Peyer's patch (tissue), 4 donors: ENCODE data around the gene TSPAN31. TPM values are rescaled to one million over a fixed set of nuclear protein-coding genes. Genes with fewer than 3 reads are reported as not detected.

Source experiments
- DNase-seq, 3 donors: peaks; one replicate each; pipeline ENCODE4 v3.0.0-alpha.2; 2017 to 2019
- H3K27ac ChIP-seq, 4 donors: fragments of 200-600 bp; sonication (generic); one replicate each; pipeline ENCODE4 v1.5.1; 2016 to 2019
- H3K27me3 ChIP-seq, 2 donors: fragments of 200-600 bp; sonication (generic); one replicate each; pipeline ENCODE4 v1.5.1; 2019
- H3K36me3 ChIP-seq, 3 donors: fragments of 200-600 bp; sonication (generic); one replicate each; pipeline ENCODE4 v1.5.1; 2016 to 2019
- H3K4me1 ChIP-seq, 4 donors: fragments of 200-600 bp; sonication (generic); one replicate each; pipeline ENCODE4 v1.5.1; 2016 to 2019
- H3K4me3 ChIP-seq, 4 donors: fragments of 200-600 bp; sonication (generic); 1 replicate in 3 of 4; 2 replicates in 1 of 4; pipeline ENCODE4 v1.5.1; 2016 to 2019; ENCODE audit warnings: mild to moderate bottlenecking in 1 of 4
- H3K9me3 ChIP-seq, 4 donors: fragments of 200-600 bp; sonication (generic); one replicate each; pipeline ENCODE4 v1.5.1; 2016 to 2019; ENCODE audit warnings: mild to moderate bottlenecking in 1 of 4
- CTCF ChIP-seq, 6 experiments: fragments of 450-650 bp in 4 of 6; fragments of 200-600 bp in 2 of 6; sonication (generic) in 1 of 6; IDR thresholded peaks; one replicate each; pipeline ENCODE4 v1.5.1; 2017 to 2019; ENCODE audit warnings: antibody characterized with exemption in 6 of 6, mild to moderate bottlenecking in 3 of 6, moderate library complexity in 1 of 6
- POLR2A ChIP-seq, 2 donors: fragments of 450-650 bp; IDR thresholded peaks; one replicate each; pipeline ENCODE4 v1.5.1; 2017; ENCODE audit warnings: antibody characterized with exemption in 2 of 2, mild to moderate bottlenecking in 2 of 2, moderate library complexity in 2 of 2
- total RNA-seq, 4 donors: library from RNA; depleted of rRNA; stranded (reverse); fragments of >200 nt; gene quantifications; one replicate each; pipeline ENCODE4 v1.1.0, GENCODE V29; 2016

Gene TSPAN31
- total RNA-seq, 4 donors from 2014 or later, result 45.7 to 65.7 (median 55.6) TPM

DNA sequence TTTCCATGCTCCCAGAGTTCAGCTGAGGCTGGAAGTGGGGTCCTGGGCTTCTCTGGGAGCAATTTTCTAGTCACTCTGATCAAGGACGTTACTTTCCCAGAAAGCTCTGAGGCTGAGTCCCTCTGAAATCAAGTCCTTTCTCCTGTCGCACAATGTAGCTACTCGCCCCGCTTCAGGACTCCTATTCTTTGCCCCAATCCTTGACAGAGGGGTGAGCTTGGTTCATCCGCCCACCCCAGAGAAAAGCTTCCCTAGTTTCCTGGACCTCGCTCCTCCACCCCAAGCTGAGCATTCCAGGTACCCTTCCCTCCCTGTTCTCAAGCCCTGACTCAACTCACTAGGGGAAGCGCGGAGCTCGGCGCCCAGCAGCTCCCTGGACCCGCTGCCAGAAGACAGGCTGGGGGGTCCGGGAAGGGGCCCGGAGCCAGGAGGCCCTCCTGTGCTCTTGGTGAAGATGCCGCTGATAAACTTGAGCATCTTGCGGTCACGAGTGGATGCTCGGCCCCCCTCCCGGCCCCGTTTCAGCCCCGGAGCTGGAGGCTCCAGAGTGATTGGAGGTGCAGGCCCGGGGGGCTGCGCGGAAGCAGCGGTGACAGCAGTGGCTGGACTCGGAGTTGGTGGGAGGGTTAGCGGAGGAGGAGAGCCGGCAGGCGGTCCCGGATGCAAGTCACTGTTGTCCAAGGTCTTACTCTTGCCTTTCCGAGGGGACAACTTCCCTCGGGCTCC is 7.9 kb upstream of the TSPAN31 start:
- DNase-seq, result no peak
- Histone ChIP-seq H3K36me3 (peaks cover 0 to 6% (median 0%) of the 10 kb centered on the region in 3 donors), H3K4me1 (peaks cover 0 to 32% (median 15%) of the 10 kb centered on the region in 4 donors), H3K27ac (no peak overlapping the region), H3K27me3 (peaks cover 0 to 50% of the 10 kb centered on the region in 2 donors), H3K9me3 (no peaks in the 10 kb centered on the region), H3K4me3 (no peak overlapping the region)
- TF ChIP-seq CTCF (IDR thresholded peaks at IDR 0.05) (no peak), POLR2A (IDR thresholded peaks at IDR 0.05) (no peak)

DNA sequence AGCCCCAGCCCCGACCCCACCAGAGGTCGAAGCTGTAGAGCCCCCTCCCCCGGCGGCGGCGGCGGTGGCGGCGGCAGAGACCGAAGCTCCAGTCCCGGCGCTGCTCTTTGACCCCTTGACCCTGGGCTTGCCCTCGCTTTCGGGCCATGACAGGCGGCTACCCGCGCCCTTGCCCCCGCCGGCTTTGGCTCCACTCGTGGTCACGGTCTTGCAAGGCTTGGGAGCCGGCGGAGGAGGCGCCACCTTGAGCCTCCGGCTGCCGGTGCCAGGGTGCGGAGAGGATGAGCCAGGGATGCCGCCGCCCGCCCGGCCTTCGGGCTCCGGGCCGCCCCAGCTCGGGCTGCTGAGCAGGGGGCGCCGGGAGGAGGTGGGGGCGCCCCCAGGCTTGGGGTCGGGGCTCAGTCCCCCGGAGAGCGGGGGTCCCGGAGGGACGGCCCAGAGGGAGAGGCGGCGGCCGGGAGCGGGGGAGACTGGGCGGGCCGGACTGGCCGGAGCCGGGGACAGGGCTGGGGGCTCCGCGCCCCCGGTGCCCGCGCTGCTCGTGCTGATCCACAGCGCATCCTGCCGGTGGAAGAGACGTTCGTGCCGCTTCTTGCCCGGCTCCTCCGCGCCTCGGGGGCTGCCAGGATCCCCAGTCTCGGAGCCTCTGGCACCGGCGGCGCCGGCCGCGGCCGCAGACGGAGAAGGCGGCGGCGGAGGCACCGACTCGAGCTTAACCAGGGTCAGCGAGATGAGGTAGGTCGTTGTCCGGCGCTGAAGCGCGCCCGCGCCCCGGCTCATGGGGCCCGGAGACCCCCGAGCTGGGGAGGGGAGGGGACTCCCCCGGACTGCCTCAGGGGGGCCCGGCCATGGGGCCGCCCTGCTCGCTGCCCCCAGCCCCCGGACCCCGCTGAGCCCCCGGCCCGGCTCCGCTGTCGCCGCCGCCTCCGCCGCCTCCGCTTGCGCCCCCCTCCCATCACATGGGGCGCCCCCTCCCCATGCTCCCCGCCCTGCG is 7.1 kb upstream of the TSPAN31 start:
- Histone ChIP-seq H3K4me3 (peak overlapping the region in 3 of 4 donors; percentile 12 to 36 (median 34)), H3K9me3 (no peaks in the 10 kb centered on the region), H3K27ac (no peak overlapping the region), H3K4me1 (peaks cover 0 to 32% (median 20%) of the 10 kb centered on the region in 4 donors), H3K27me3 (peaks cover 0 to 50% of the 10 kb centered on the region in 2 donors), H3K36me3 (peaks cover 0 to 6% (median 0%) of the 10 kb centered on the region in 3 donors)
- TF ChIP-seq CTCF (IDR thresholded peaks at IDR 0.05), result no peak
- TF ChIP-seq POLR2A (IDR thresholded peaks at IDR 0.05), result no peak
- DNase-seq, result peak in 1 of 3 donors; percentile 46

DNA sequence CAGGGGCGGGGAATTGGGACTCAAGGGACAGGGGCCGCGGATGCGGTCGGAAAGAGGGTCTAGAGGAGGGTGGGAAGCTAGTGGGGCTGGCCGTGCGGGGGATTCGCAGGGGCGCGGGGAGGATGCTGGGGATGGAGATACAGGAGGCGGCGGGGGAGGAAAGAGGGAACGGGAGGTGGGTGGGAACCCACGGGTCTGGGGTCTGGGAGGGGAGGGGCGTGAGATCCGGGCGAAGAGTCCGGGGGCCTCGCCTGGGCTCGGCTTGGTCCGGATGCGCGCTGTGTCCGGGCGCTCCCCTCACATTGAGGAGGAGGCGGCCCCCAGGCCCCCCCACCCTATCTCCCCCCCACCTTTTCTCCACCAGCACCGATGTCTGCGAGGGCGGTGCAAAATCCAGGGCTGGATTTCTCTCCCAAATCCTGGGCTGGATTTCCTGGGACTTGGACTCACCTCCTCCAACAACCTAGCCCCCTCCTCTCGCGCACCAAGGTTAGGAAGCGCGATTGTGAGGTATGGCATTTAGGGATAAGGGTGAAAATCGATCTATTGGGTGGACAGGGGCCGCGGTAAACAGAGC is 6.1 kb upstream of the TSPAN31 start, which contains the start of gene AGAP2:
Gene AGAP2, minus strand, starts transcription at position 82 of the 577 bp plus-strand sequence. CDS start 496 bp downstream, outside the sequence.
- TF ChIP-seq CTCF (IDR thresholded peaks at IDR 0.05) (no peak), POLR2A (IDR thresholded peaks at IDR 0.05) (no peak)
- H3K4me3 ChIP-seq, result peak within 1 kb of the TSS in 3 of 4 donors; percentile 12 to 36 (median 34)
- no peak for DNase-seq
- H3K27me3 ChIP-seq, result peaks cover 0 to 50% of the 10 kb centered on the region in 2 donors
- H3K27ac ChIP-seq, result no peak within 1 kb of the TSS
- H3K36me3 ChIP-seq, result no peaks in the 10 kb centered on the region
- H3K9me3 ChIP-seq, result no peaks in the 10 kb centered on the region
- peaks cover 0 to 32% (median 20%) of the 10 kb centered on the region in 4 donors for H3K4me1 ChIP-seq

DNA sequence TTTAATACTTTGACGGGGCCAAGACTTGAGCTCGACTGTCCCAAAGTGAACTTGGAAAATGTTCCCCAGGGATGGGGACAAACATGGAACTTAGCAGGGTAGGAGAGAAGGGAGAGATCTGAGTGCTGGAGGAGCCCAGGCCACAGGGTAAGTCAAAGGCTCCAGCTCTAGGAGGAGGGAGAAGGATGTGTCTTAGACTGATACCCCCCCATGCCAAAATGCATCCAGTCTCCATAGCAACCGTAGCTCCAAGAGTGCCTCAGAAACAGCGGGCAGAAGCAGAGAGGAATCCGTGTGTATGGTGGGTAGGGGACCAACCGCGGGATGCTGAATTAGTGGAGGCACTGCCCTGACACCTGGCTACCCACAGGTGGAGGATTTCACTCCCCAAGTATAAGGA is 5.5 kb upstream of the TSPAN31 start:
- no peak overlapping the region for H3K4me3 ChIP-seq
- peaks cover 0 to 50% of the 10 kb centered on the region in 2 donors for H3K27me3 ChIP-seq
- H3K9me3 ChIP-seq, result no peaks in the 10 kb centered on the region
- H3K4me1 ChIP-seq, result peaks cover 0 to 32% (median 20%) of the 10 kb centered on the region in 4 donors
- DNase-seq, result no peak
- H3K27ac ChIP-seq, result no peak overlapping the region
- no peaks in the 10 kb centered on the region for H3K36me3 ChIP-seq
- no peak for TF ChIP-seq CTCF (IDR thresholded peaks at IDR 0.05)
- TF ChIP-seq POLR2A (IDR thresholded peaks at IDR 0.05), result no peak

DNA sequence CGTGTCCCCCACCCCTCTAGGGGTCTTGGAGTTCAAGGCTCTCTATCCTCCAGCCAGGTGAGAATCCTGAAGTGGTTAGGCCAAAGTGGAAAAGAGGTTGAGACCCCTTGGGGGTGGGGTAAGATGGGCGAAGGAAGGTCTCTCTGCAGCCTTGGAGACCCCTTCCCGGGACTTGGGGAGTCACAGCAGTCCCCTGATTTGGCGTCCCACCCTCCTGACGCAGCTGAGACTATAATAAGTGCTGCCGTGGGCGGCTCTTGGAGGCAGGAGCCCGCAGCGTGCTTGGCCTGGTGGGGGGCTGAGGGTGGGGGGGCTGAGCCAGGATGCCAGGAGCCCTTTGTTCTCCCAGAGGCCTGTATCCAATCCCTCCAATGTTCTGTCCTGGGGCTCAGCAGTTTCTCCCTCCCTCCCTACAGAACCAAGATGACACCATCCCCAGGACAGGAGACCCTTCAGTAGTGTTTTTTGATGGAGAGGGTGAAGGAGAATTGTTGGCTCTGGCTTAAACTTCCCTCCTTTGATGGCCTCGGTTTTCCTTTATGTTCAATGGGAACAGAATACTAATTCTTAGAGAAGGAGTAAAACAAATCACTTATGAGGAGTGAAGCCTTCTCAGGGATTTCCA is 4.8 kb upstream of the TSPAN31 start:
- Histone ChIP-seq H3K27me3 (peaks cover 0 to 44% of the 10 kb centered on the region in 2 donors), H3K27ac (no peak overlapping the region), H3K9me3 (no peaks in the 10 kb centered on the region), H3K36me3 (no peaks in the 10 kb centered on the region), H3K4me1 (peaks cover 0 to 32% (median 20%) of the 10 kb centered on the region in 4 donors), H3K4me3 (no peak overlapping the region)
- DNase-seq, result no peak
- no peak for TF ChIP-seq POLR2A (IDR thresholded peaks at IDR 0.05)
- no peak for TF ChIP-seq CTCF (IDR thresholded peaks at IDR 0.05)
